ENCODE measurements around the gene CLPTM1. TPM values are rescaled to one million over a fixed set of nuclear protein-coding genes. Genes with fewer than 3 reads are reported as not detected.

Gene CLPTM1, protein sequence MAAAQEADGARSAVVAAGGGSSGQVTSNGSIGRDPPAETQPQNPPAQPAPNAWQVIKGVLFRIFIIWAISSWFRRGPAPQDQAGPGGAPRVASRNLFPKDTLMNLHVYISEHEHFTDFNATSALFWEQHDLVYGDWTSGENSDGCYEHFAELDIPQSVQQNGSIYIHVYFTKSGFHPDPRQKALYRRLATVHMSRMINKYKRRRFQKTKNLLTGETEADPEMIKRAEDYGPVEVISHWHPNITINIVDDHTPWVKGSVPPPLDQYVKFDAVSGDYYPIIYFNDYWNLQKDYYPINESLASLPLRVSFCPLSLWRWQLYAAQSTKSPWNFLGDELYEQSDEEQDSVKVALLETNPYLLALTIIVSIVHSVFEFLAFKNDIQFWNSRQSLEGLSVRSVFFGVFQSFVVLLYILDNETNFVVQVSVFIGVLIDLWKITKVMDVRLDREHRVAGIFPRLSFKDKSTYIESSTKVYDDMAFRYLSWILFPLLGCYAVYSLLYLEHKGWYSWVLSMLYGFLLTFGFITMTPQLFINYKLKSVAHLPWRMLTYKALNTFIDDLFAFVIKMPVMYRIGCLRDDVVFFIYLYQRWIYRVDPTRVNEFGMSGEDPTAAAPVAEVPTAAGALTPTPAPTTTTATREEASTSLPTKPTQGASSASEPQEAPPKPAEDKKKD
- total RNA-seq: 100 to 1,000 TPM in 2 of 3 donors, 10 to 100 TPM in 1; 98.3 to 125 (median 114) TPM
- long read RNA-seq, donor 1, transcript CLPTM1-201 (14 exons, 2,604 nt): major isoform, 67 of 105 reads
- long read RNA-seq, donor 1, partial matches to known transcripts: 27 of 105 reads
- long read RNA-seq, donor 1, other reads (novel, unspliced or antisense): 11 of 105 reads
- long read RNA-seq, donor 2, transcript CLPTM1-201 (14 exons, 2,604 nt): major isoform, 12 of 18 reads
- long read RNA-seq, donor 2, partial matches to known transcripts: 5 of 18 reads
- long read RNA-seq, donor 2, other reads (novel, unspliced or antisense): 1 of 18 reads

GRCh38 chr19:44954649-44955504 lies at the start of gene CLPTM1:
CLPTM1 (plus strand) TSS chr19:44955380; CDS start chr19:44955396, 16 bp downstream.
- TF ChIP-seq CTCF (IDR thresholded peaks at IDR 0.05): no peak
- Histone ChIP-seq H3K9me3 (no peaks in the 10 kb centered on the region), H3K4me3 (peak within 1 kb of the TSS; percentile 100), H3K4me1 (ENCODE audit: low read depth) (peaks cover 30% of the 10 kb centered on the region), H3K36me3 (ENCODE audit: low read depth) (no peaks in the 10 kb centered on the region)
- intact Hi-C loops (cut with DNase I, micrococcal nuclease): loop anchor here in 1 of 2 donors (5.0 kb wide), 1 partner anchor 48 kb away; the partner anchor contains the start of gene APOE
- ATAC-seq (peak; percentile 97), DNase-seq (peak; percentile 97 to 98 (median 97))

GRCh38 chr19:44905437-44906160 lies 49.6 kb upstream of the CLPTM1 start, which contains the start of gene APOE:
APOE (plus strand) TSS chr19:44905796; CDS start chr19:44906625, 829 bp downstream.
- no peak for ATAC-seq
- no peak within 1 kb of the TSS for H3K4me3 ChIP-seq
- H3K36me3 ChIP-seq (ENCODE audit: low read depth): no peaks in the 10 kb centered on the region
- TF ChIP-seq CTCF (IDR thresholded peaks at IDR 0.05): no peak
- intact Hi-C loops (cut with DNase I, micrococcal nuclease): loop anchor here in 1 of 2 donors (5.0 kb wide), 1 partner anchor 47 kb away; no protein-coding TSS in a partner anchor
- peaks cover 6% of the 10 kb centered on the region for H3K4me1 ChIP-seq (ENCODE audit: low read depth)
- no peak for DNase-seq
- no peaks in the 10 kb centered on the region for H3K9me3 ChIP-seq

GRCh38 chr19:44907613-44908012 lies 47.6 kb upstream of the CLPTM1 start:
- Histone ChIP-seq H3K4me1 (ENCODE audit: low read depth) (peaks cover 6% of the 10 kb centered on the region), H3K4me3 (no peak overlapping the region), H3K36me3 (ENCODE audit: low read depth) (no peaks in the 10 kb centered on the region), H3K9me3 (no peaks in the 10 kb centered on the region)
- ATAC-seq (no peak), DNase-seq (no peak)
- intact Hi-C loops (cut with DNase I, micrococcal nuclease): loop anchor here in 1 of 2 donors (5.0 kb wide), 1 partner anchor 45 kb away; no protein-coding TSS in a partner anchor
- no peak for TF ChIP-seq CTCF (IDR thresholded peaks at IDR 0.05)

DNA sequence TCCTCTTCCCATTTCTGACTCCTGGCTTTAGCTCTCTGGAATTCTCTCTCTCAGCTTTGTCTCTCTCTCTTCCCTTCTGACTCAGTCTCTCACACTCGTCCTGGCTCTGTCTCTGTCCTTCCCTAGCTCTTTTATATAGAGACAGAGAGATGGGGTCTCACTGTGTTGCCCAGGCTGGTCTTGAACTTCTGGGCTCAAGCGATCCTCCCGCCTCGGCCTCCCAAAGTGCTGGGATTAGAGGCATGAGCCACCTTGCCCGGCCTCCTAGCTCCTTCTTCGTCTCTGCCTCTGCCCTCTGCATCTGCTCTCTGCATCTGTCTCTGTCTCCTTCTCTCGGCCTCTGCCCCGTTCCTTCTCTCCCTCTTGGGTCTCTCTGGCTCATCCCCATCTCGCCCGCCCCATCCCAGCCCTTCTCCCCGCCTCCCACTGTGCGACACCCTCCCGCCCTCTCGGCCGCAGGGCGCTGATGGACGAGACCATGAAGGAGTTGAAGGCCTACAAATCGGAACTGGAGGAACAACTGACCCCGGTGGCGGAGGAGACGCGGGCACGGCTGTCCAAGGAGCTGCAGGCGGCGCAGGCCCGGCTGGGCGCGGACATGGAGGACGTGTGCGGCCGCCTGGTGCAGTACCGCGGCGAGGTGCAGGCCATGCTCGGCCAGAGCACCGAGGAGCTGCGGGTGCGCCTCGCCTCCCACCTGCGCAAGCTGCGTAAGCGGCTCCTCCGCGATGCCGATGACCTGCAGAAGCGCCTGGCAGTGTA lies 46.9 kb upstream of the CLPTM1 start:
- intact Hi-C loops (cut with DNase I, micrococcal nuclease): loop anchor here in 1 of 2 donors (5.0 kb wide), 1 partner anchor 44 kb away; no protein-coding TSS in a partner anchor
- no peak for TF ChIP-seq CTCF (IDR thresholded peaks at IDR 0.05)
- no peaks in the 10 kb centered on the region for H3K9me3 ChIP-seq
- no peaks in the 10 kb centered on the region for H3K36me3 ChIP-seq (ENCODE audit: low read depth)
- ATAC-seq (no peak), DNase-seq (no peak)
- H3K4me1 ChIP-seq (ENCODE audit: low read depth): peaks cover 6% of the 10 kb centered on the region
- no peak overlapping the region for H3K4me3 ChIP-seq

Data from mucosa of descending colon (tissue), 3 donors.